Fibroblast of pulmonary artery (primary cell): Measurements from ENCODE around the gene DGKI.

ENCODE experiments used
- DNase-seq: peaks from one replicate; pipeline ENCODE4 v3.0.0-alpha.2; 2010; ENCODE audit warnings: low read depth
- H3K4me3 ChIP-seq: replicated peaks from 2 replicates; pipeline ENCODE4 v1.5.1; 2011; ENCODE audit warnings: low read depth, mild to moderate bottlenecking, control low read depth, low read length, moderate library complexity
- TF ChIP-seq, protein P1 (sequence below): IDR thresholded peaks from 2 replicates; pipeline ENCODE4 v1.5.1; 2011; ENCODE audit warnings: mild to moderate bottlenecking, control low read depth, low read length, inconsistent platforms; ENCODE audit errors: missing control alignments

DGKI gene

DNA sequence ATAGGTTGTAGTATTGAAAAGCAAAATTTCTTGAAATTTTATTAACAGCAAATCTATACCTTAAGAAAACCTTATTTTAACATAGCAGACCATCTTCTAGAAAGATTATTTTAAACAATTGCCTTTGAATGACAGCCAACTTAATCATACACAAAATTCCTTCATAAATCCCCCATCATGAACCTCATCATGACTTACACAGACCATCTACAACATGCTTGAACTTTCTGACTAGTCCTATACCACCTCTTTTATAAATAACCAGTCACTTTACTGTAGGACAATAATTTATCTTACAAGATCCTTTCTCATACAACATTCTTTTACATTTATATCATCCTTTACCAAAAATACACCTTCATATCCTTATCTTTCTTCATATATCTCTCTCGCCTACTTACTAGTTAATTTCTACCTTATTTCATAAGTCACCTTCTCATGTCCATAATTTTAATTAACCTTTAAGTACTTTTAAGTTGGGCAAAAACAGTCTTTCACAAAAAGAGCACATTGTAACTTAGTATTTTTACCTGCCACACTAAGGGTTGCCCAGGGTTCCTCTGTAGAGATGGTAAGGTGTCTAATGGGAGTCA is 486.6 kb downstream of the DGKI start:
- DNase-seq = no peak
- TF ChIP-seq, protein P1, sequence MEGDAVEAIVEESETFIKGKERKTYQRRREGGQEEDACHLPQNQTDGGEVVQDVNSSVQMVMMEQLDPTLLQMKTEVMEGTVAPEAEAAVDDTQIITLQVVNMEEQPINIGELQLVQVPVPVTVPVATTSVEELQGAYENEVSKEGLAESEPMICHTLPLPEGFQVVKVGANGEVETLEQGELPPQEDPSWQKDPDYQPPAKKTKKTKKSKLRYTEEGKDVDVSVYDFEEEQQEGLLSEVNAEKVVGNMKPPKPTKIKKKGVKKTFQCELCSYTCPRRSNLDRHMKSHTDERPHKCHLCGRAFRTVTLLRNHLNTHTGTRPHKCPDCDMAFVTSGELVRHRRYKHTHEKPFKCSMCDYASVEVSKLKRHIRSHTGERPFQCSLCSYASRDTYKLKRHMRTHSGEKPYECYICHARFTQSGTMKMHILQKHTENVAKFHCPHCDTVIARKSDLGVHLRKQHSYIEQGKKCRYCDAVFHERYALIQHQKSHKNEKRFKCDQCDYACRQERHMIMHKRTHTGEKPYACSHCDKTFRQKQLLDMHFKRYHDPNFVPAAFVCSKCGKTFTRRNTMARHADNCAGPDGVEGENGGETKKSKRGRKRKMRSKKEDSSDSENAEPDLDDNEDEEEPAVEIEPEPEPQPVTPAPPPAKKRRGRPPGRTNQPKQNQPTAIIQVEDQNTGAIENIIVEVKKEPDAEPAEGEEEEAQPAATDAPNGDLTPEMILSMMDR = no peak
- no peak overlapping the region for H3K4me3 ChIP-seq

DNA sequence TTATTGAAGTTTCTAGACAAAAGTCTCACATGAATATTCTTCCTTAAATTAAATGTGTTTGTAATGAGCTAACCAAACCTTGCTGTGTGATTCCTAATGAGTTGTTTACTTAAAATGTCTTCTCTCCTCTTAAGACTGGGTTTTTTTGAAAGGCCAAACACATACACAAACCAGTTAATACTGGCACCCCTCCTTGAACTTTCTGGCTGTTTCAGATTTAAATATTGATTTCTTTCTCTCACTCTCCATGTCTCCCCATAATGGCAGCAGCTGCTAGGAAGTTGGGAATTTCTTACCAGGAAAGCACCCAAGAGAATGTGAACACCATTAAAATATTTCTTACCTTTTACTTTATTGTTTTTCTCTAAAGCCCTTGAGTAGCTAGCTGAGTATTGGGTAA is 491.8 kb downstream of the DGKI start:
- no peak for DNase-seq
- TF ChIP-seq, protein P1 = no peak
- no peak overlapping the region for H3K4me3 ChIP-seq

DNA sequence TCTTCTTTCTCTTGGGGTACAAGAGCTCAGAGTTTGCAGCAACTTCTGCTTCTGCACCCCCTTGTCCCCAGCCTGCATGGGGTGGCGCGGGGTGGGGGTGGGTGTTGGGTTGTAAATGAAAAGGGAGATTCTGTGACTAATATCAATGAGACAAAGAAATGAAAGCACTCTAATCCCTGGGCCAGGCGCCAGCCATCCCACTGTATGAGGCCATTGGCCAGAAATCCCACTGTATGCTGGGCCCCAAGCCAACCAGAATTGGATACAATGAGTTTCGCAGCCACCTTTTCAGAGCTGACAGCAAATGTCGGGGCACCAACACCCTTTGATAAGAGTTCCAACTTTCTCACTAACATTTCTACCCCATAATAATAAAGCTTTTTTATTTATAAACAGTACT is 492.4 kb downstream of the DGKI start:
- H3K4me3 ChIP-seq = no peak overlapping the region
- TF ChIP-seq, protein P1 = no peak
- DNase-seq = peak; percentile 73

DNA sequence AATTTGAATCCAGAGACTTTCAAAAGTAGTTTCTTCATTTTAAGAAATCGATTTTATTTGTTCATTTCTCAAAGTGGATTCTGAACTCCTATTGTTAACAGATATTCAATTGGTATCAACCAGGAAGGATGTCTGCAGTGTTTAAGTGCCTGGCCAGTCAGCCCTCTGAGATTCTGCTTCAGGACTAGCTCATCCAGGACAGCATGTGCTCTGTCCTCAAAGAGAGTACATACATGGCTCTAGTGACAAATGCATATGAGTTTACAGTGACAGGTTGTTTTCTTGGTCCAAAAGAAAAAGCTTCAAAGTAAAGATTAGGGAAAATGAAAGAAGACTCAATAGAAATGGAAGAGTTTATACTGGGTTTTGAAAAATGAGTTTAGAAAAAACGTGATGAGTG is 494.8 kb downstream of the DGKI start:
- TF ChIP-seq, protein P1 = no peak
- no peak overlapping the region for H3K4me3 ChIP-seq

DNA sequence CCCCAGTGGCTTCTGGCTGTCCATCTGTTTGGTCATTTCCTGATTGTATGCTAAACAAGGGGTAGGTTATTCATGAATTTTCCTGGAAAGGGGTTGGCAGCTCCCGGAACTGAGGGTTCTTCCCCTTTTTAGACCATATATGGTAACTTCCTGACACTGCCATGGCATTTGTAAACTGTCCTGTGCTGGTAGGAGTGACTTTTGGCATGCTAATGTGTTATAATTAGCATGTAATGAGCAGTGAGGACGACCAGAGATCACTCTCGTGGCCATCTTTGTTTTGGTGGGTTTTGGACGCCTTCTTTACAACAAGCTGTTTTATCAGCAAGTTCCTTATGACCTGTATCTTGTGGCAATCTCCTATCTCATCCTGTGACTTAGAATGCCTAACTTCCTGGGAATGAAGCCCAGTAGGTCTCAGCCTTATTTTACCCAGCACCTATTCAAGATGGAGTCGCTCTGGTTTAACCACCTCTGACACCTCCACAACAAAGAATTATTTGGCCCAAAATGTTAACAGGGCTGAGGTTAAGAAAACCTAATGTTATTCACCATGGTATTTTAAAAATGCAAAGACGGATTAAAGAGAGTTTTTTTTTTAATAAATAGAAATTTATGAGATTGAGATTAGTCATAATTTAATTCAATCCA is 500.9 kb downstream of the DGKI start:
- TF ChIP-seq, protein P1 = no peak
- DNase-seq = no peak
- H3K4me3 ChIP-seq = no peak overlapping the region

More for the DNA sequence above, 494.8 kb downstream of the DGKI start:
- no peak for DNase-seq

DNA sequence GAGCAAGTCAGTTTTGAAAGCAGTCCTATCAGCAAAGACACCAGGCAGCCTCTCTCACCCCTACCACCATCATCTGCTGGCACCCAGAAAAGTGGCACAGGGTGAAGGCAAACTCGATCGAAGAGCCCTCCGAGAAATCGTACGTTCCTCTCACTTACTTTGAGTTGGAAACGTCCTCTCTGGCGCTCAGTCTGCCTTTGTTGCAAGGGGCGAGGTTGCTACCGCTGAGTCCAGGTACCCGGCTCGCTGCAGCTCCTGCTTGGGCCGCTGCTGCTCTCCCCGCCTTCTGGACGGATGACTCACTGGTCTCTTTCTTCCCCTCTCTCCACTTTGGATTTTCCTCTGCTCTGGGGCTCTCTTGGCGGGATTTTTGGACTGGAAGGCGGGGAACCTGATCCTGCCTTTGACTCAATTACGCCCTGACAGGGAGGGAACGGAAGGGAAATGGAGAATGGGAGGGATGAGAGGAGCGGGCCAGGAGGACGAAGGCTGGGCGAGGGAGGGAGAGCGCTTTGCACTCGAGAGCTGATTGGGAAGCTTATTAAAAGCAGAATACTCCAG is 503.4 kb downstream of the DGKI start, which contains the start of gene PTN:
Gene PTN (minus strand): TSS at position 453 of the 561 bp plus-strand sequence. CDS start 88,760 bp downstream, outside the sequence.
- TF ChIP-seq, protein P1 = no peak
- H3K4me3 ChIP-seq = peak within 1 kb of the TSS; percentile 53
- peak; percentile 39 for DNase-seq

DNA sequence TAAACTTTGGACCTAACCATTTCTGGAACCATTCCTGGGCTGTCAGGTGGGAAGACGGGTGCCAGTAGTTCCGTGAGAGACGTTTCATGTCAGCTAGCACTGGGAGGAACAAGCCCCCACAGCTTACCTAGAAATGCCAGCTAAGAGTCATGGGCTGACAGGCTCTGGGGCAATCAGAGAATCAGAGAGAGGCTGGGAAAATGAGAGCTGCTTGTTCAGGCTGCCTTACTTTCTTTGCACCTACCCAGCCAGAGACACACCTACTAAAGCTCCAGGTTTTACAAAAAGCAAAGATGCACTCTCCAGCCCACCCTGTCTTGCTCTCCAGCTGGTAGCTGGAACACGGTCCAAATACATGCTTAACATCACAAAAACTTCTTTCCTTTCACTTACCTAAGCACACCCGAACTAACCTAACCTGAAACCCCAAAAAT is 503.9 kb downstream of the DGKI start:
- H3K4me3 ChIP-seq = peak overlapping the region; percentile 53
- TF ChIP-seq, protein P1 = no peak
- DNase-seq = no peak
